ENCODE data around the gene AFF3. TPM values are rescaled to one million over a fixed set of nuclear protein-coding genes. Genes with fewer than 3 reads are reported as not detected.
"Not testable (repeated sequence)": the region's sequence is repeated elsewhere in the genome, so short reads cannot be mapped to it uniquely, and the experiment has no call there.

Gene AFF3
- total RNA-seq, 1 experiment from 2014 or later = 0.22 TPM

DNA sequence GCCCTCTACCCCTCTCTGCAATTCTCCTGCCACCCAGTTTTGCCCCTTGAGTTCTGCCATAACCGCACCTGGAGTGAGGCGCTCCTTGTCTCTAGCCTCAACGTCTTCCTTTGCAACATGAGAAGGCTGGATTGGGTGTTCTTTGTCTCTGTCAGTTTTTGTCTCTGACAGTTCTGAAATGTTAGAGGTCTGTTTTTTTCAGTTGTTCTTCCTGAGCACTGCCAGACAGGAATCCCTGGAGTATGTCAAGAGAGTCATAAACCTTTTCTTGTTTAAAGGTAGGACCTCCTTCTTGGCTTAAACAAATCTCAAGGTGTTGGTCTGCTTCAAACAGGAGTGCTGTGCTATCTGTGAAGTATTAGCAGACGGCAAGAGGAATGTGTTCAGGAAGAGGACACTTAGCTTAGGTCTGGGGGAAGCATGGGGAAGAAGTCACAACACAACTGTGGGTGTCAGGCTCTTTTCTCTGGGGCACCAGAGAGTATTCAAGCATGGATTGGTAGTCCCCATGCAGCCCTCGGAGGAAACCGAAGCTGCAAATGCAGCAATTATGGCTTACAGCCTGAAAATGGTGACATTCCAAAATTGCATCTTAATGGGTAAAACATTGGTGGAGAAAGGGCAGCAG lies 32.3 kb downstream of the AFF3 start:
- peaks cover 16 to 18% of the 10 kb centered on the region in 2 experiments for H3K4me1 Mint-ChIP-seq
- Histone ChIP-seq H4K20me1 (ENCODE audit: control insufficient read depth, insufficient read depth, insufficient read length) (no peaks in the 10 kb centered on the region), H3K79me2 (ENCODE audit: insufficient read depth, low read length) (no peaks in the 10 kb centered on the region), H2BK12ac (ENCODE audit: insufficient read length, low read depth, low read length) (no peak overlapping the region), H2BK15ac (ENCODE audit: low read depth, low read length) (no peak overlapping the region), H3T11ph (ENCODE audit: low read length) (no peak overlapping the region), H3K9ac (ENCODE audit: extremely low read depth, insufficient read length, low read length) (no peak overlapping the region), H2BK20ac (ENCODE audit: low read depth, low read length, poor library complexity, severe bottlenecking) (no peak overlapping the region), H3K4ac (ENCODE audit: low read depth, low read length) (no peak overlapping the region), H2BK120ac (ENCODE audit: low read depth, low read length, poor library complexity, severe bottlenecking) (no peak overlapping the region), H4K5ac (ENCODE audit: insufficient read length, low read depth, low read length) (no peak overlapping the region), H3K18ac (ENCODE audit: insufficient read length, low read depth, low read length) (no peak overlapping the region), H3K23ac (ENCODE audit: insufficient read length, low read depth, low read length) (no peak overlapping the region), H4K91ac (ENCODE audit: insufficient read length, low read depth, low read length) (no peak overlapping the region), H2AFZ (ENCODE audit: low read length) (no peak overlapping the region), H3K79me1 (ENCODE audit: insufficient read depth, low read depth, low read length, poor library complexity, severe bottlenecking) (no peaks in the 10 kb centered on the region), H3K4me2 (ENCODE audit: insufficient read depth, insufficient read length, low read length) (no peak overlapping the region), H2BK5ac (ENCODE audit: insufficient read length, low read length) (no peak overlapping the region), H3K4me1 (ENCODE audit: insufficient read depth, low read length) (no peaks in the 10 kb centered on the region; the same call in 1 of the 2 replicates), H3K27ac (ENCODE audit: insufficient read length, low read depth, low read length) (no peak overlapping the region), H3K27me3 (ENCODE audit: insufficient read depth, low read length) (peaks cover 18% of the 10 kb centered on the region), H3K9me3 (ENCODE audit: control insufficient read depth, low read depth, low read length) (no peaks in the 10 kb centered on the region), H3K23me2 (ENCODE audit: insufficient read length, low read depth, low read length, poor library complexity, severe bottlenecking) (peaks cover 9% of the 10 kb centered on the region), H3K14ac (ENCODE audit: insufficient read depth, low read length) (no peak overlapping the region), H2AK5ac (ENCODE audit: insufficient read length, low read length) (no peak overlapping the region), H3K56ac (ENCODE audit: insufficient read length, low read depth, low read length) (no peak overlapping the region), H4K8ac (replicated peaks; ENCODE audit: insufficient read length, low read depth, low read length) (no peak overlapping the region)
- DNase-seq = no peak
- WGBS (ENCODE audit: extremely low coverage, insufficient read length, low lambda C conversion rate) = no CpG with 5 or more reads among the region's 6 CpGs
- no peaks in the 10 kb centered on the region; a peak in 1 of 7 replicates for H3K36me3 Mint-ChIP-seq (ENCODE audit: insufficient read depth in 1 of 3, low read depth in 3 of 3)
- H3K27me3 Mint-ChIP-seq (ENCODE audit: low read depth) = peaks cover 99% of the 10 kb centered on the region
- TF ChIP-seq, protein P1, sequence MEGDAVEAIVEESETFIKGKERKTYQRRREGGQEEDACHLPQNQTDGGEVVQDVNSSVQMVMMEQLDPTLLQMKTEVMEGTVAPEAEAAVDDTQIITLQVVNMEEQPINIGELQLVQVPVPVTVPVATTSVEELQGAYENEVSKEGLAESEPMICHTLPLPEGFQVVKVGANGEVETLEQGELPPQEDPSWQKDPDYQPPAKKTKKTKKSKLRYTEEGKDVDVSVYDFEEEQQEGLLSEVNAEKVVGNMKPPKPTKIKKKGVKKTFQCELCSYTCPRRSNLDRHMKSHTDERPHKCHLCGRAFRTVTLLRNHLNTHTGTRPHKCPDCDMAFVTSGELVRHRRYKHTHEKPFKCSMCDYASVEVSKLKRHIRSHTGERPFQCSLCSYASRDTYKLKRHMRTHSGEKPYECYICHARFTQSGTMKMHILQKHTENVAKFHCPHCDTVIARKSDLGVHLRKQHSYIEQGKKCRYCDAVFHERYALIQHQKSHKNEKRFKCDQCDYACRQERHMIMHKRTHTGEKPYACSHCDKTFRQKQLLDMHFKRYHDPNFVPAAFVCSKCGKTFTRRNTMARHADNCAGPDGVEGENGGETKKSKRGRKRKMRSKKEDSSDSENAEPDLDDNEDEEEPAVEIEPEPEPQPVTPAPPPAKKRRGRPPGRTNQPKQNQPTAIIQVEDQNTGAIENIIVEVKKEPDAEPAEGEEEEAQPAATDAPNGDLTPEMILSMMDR (conservative IDR thresholded peaks at IDR 0.05) = no peak
- no peak overlapping the region for H3K4me3 Mint-ChIP-seq
- H3K27ac Mint-ChIP-seq = no peak overlapping the region
- H3K9me3 Mint-ChIP-seq = peaks cover 0 to 6% of the 10 kb centered on the region in 2 experiments; a peak in 3 of 5 replicates

DNA sequence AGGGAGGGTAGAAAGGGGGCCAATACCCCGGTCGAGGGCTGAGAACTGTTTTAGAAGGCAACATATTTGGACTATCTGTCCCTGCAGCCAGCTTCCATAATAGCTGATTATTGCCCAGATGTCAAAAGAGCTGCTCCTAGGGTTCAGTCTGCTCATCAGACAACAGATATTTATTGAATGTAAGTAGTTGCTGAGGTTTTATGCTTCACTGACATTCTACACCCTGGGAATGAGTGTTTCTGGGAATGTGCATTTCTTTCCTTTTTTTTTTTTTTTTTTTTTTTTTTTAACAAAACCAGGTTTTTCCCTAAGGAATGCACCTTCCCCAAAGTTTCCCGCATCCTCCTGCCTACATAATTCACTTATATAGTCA lies 33.8 kb downstream of the AFF3 start:
- peaks cover 90% of the 10 kb centered on the region for H3K27me3 Mint-ChIP-seq (ENCODE audit: low read depth)
- not testable (repeated sequence) for H3K9me3 Mint-ChIP-seq; H3K27ac Mint-ChIP-seq; H3K4me3 Mint-ChIP-seq; H3K23me2 ChIP-seq (ENCODE audit: insufficient read length, low read depth, low read length, poor library complexity, severe bottlenecking); H4K20me1 ChIP-seq (ENCODE audit: control insufficient read depth, insufficient read depth, insufficient read length); H3K79me2 ChIP-seq (ENCODE audit: insufficient read depth, low read length); H3K9me3 ChIP-seq (ENCODE audit: control insufficient read depth, low read depth, low read length); H3K18ac ChIP-seq (ENCODE audit: insufficient read length, low read depth, low read length); H2BK5ac ChIP-seq (ENCODE audit: insufficient read length, low read length); H2BK15ac ChIP-seq (ENCODE audit: low read depth, low read length); H3K23ac ChIP-seq (ENCODE audit: insufficient read length, low read depth, low read length); H3K4ac ChIP-seq (ENCODE audit: low read depth, low read length); H4K8ac ChIP-seq (replicated peaks; ENCODE audit: insufficient read length, low read depth, low read length); H4K91ac ChIP-seq (ENCODE audit: insufficient read length, low read depth, low read length); H3K27ac ChIP-seq (ENCODE audit: insufficient read length, low read depth, low read length); H3K9ac ChIP-seq (ENCODE audit: extremely low read depth, insufficient read length, low read length); H3K4me1 ChIP-seq (ENCODE audit: insufficient read depth, low read length); DNase-seq; H2BK120ac ChIP-seq (ENCODE audit: low read depth, low read length, poor library complexity, severe bottlenecking); H3K4me2 ChIP-seq (ENCODE audit: insufficient read depth, insufficient read length, low read length); H3K56ac ChIP-seq (ENCODE audit: insufficient read length, low read depth, low read length); H3K36me3 Mint-ChIP-seq (ENCODE audit: insufficient read depth in 1 of 3, low read depth in 3 of 3); H3K79me1 ChIP-seq (ENCODE audit: insufficient read depth, low read depth, low read length, poor library complexity, severe bottlenecking); H2BK12ac ChIP-seq (ENCODE audit: insufficient read length, low read depth, low read length); H2AFZ ChIP-seq (ENCODE audit: low read length); H3K14ac ChIP-seq (ENCODE audit: insufficient read depth, low read length); H2BK20ac ChIP-seq (ENCODE audit: low read depth, low read length, poor library complexity, severe bottlenecking); H3T11ph ChIP-seq (ENCODE audit: low read length); H2AK5ac ChIP-seq (ENCODE audit: insufficient read length, low read length); H4K5ac ChIP-seq (ENCODE audit: insufficient read length, low read depth, low read length)
- WGBS (ENCODE audit: extremely low coverage, insufficient read length, low lambda C conversion rate) = no CpG with 5 or more reads among the region's 3 CpGs
- peaks cover 12% of the 10 kb centered on the region for H3K27me3 ChIP-seq (ENCODE audit: insufficient read depth, low read length)
- H3K4me1 Mint-ChIP-seq = peaks cover 16 to 18% of the 10 kb centered on the region in 2 experiments
